Activated CD8-positive, alpha-beta memory T cell treated with anti-CD3 and anti-CD28 coated beads for 36 hours (primary cell): ENCODE results near the gene LENG9. TPM values are rescaled to one million over a fixed set of nuclear protein-coding genes. Genes with fewer than 3 reads are reported as not detected.

Source experiments
- CTCF ChIA-PET: fragments of 350-600 bp; sonication (Branson Sonifier 250); formaldehyde crosslinking; loops from one replicate; lab custom pipeline; 2021; ENCODE audit warnings: antibody characterized with exemption; lab: Charles Lee
- POLR2A ChIA-PET: fragments of 350-600 bp; sonication (Branson Sonifier 250); formaldehyde crosslinking; loops from one replicate; lab custom pipeline; 2021; ENCODE audit warnings: antibody characterized with exemption; lab: Charles Lee
- total RNA-seq, 2 experiments: library from RNA; stranded (reverse); gene quantifications; one replicate each; pipeline ENCODE4 v1.2.3, GENCODE V29; 2021

Gene LENG9
- total RNA-seq, 2 experiments from 2014 or later = 4.3 to 4.4 TPM

DNA sequence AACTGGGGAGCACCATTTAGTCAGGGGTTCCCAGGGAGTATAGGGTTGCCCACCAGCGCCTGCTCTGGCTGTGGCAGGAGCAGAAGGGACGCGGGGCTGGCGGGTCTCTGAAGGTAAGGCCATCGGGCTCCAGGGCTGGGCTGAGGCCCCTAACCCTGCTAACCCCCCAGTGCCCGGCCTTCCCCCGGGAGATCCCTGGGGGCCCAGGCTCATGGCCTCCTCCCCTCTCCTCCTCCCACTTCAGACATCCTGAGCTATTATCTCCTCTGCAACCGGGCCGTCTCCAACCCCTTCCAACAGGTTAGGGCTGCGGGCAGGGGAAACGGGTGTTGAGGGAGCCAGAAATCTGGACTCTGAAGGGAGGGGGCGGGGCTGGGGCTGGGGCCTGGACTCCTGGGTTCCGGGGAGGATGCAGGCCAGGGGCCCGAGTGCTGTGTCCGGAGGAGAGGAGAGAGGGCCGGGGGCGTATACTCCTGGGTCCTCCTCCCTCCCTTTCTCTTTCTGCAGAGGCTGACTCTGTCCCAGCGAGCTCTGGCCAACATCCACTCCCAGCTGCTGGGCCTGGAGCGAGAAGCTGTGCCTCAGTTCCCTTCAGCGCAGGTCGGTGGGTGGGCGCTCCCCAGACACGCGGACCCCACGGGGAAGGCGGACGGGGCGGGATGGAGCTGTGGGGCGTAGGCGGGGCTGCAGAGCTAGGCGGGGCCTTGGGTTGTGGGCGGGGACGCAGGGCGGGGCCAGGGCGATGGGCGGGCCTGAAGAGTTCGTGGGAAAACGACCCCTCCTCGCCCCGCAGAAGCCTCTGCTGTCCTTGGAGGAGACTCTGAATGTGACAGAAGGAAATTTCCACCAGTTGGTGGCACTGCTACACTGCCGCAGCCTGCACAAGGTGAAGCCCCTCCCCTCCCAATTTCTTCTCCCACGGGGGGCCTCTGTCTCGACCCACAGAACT is 33.0 kb downstream of the LENG9 start:
- CTCF ChIA-PET = no interaction called here
- POLR2A ChIA-PET = no interaction called here

DNA sequence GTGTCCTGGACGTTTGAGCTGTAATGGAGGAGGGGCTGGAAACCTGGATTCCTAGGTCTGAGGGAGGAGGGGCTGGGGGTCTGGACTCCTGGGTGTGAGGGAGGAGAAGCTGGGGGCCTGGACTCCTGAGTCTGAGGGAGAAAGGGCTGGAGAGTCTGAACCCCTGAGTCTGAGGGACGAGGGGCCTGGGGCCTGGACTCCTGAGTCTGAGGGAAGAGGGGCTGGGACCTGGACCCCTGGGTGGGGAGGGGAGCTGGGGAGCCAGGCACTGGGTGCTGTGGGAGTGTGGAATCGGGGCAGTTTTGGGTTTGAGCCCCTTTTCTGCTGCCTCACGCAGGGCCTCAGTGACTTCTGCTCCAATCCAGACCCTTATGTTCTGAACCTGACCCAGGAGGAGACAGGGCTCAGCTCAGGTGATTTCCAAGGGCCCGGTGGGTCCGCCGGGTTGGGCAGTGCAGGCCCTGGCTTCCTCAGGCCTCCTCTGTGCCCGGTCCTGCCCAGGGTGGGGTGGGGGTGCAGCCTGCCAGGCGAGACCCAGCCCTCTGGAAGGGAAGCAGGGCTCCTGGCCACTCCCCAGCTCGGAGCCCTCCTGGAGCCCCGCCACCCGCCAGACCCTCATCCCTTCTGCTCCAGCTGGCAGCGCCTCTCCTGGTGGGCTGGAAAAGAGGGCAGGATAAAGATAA is 33.9 kb downstream of the LENG9 start:
- ChIA-PET POLR2A (no interaction called here), CTCF (no interaction called here)

DNA sequence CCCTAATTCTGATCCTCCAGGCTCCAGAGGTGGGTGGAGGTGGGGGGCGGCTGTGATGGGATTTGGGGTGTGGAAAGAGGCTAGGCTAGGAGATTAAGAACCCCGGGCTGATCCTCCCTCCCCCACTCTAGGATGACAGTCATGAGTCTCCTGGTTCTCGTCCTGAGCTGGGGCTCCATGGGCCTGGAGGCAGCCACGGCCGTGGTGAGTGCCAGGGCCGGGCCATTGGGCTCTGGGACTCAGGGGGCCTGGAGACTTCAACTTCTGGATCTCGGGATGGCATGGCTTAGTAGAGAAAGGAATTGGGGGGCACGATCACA is 34.4 kb downstream of the LENG9 start:
- ChIA-PET CTCF (interaction anchor here (1.0 kb wide), 1 partner anchor 9 kb away, joined by 3 read pairs; no protein-coding TSS in a partner anchor), POLR2A (no interaction called here)

- CTCF ChIA-PET = interaction anchor here (1.0 kb wide), 1 partner anchor 9 kb away, joined by 3 read pairs; no protein-coding TSS in a partner anchor
- POLR2A ChIA-PET = interaction anchor here (1.1 kb wide), 1 partner anchor 11 kb away, joined by 3 read pairs; no protein-coding TSS in a partner anchor
These were observed 35.0 kb downstream of the LENG9 start for GRCh38 chr19:54428323-54429175.

GRCh38 chr19:54427586-54427985 is 36.0 kb downstream of the LENG9 start:
- ChIA-PET POLR2A (interaction anchor here (0.6 to 1.1 kb wide), 2 partner anchors 11 to 12 kb away, joined by 3 to 5 read pairs; no protein-coding TSS in a partner anchor), CTCF (no interaction called here)

DNA sequence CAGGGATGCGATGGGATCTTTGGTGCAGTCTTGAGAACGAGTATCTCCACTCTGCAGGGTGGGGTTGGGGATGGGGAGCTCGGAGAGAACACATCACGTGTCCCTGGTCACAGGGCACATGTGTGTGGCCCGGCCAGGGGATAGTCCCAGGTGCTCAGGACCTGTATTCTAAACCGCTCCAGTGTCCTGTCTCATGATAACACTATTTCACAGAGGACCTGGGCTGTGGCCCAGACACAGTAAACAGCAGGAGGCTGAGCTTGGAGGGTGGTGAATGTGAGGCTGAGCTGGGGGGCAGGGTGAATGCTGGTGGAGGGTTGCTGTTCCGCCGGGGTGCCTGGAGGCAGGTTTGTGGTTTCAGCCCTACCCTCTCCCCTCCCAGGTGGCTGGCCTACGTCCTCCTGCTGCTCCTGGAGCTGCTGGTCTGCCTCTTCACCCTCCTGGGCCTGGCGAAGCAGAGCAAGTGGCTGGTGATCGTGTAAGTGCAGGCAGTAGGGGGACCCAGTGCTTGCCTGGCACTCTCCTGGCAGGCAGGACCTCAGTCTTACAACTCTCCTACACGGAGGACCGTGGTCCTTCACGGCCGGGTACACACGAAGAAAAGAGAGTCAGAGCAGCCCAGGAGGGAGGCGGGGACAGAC is 37.2 kb downstream of the LENG9 start:
- CTCF ChIA-PET = no interaction called here
- POLR2A ChIA-PET = no interaction called here

GRCh38 chr19:54425382-54425723 is 38.2 kb downstream of the LENG9 start:
- ChIA-PET CTCF (interaction anchor here (2.1 kb wide), 1 partner anchor 13 kb away, joined by 5 read pairs; no protein-coding TSS in a partner anchor), POLR2A (no interaction called here)

GRCh38 chr19:54424660-54425381 is 38.8 kb downstream of the LENG9 start:
- ChIA-PET CTCF (interaction anchor here (2.1 kb wide), 1 partner anchor 14 kb away, joined by 5 read pairs; no protein-coding TSS in a partner anchor), POLR2A (no interaction called here)

GRCh38 chr19:54424201-54424600 is 39.4 kb downstream of the LENG9 start:
- ChIA-PET CTCF (interaction anchor here (1.0 to 2.1 kb wide), 2 partner anchors 14 to 16 kb away, joined by 3 to 5 read pairs; no protein-coding TSS in a partner anchor), POLR2A (no interaction called here)

- POLR2A ChIA-PET = no interaction called here
These were observed 41.4 kb downstream of the LENG9 start for GRCh38 chr19:54422136-54422535.

DNA sequence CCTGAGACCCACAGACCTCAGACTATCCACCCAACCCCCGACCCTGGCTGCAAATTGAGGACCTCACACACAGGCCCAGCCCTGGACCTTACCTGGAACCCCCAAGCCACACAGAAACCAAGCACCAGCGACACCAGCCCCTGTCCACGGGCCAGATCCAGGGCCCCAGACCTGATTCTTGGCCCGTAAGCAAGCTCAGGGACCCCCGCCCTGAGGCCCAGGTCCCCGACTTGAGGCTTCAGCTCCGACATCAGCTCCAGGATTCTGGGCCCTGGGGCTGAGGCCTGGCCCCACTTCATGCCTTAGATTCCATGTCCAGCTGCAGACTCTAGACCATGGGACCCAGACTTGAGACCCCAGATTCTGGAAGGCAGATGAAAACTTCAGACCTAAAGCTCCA is 42.1 kb downstream of the LENG9 start:
- CTCF ChIA-PET = interaction anchor here (1.3 kb wide), 1 partner anchor 11 kb away, joined by 3 read pairs; no protein-coding TSS in a partner anchor

More at GRCh38 chr19:54422136-54422535, 41.4 kb downstream of the LENG9 start:
- CTCF ChIA-PET = interaction anchor here (0.7 to 1.3 kb wide), 2 partner anchors 11 to 12 kb away, joined by 3 read pairs; no protein-coding TSS in a partner anchor

GRCh38 chr19:54421169-54421516 is 42.4 kb downstream of the LENG9 start:
- ChIA-PET CTCF (interaction anchor here (1.3 kb wide), 1 partner anchor 12 kb away, joined by 3 read pairs; no protein-coding TSS in a partner anchor), POLR2A (no interaction called here)

More for the DNA sequence above, 42.1 kb downstream of the LENG9 start:
- POLR2A ChIA-PET = no interaction called here

DNA sequence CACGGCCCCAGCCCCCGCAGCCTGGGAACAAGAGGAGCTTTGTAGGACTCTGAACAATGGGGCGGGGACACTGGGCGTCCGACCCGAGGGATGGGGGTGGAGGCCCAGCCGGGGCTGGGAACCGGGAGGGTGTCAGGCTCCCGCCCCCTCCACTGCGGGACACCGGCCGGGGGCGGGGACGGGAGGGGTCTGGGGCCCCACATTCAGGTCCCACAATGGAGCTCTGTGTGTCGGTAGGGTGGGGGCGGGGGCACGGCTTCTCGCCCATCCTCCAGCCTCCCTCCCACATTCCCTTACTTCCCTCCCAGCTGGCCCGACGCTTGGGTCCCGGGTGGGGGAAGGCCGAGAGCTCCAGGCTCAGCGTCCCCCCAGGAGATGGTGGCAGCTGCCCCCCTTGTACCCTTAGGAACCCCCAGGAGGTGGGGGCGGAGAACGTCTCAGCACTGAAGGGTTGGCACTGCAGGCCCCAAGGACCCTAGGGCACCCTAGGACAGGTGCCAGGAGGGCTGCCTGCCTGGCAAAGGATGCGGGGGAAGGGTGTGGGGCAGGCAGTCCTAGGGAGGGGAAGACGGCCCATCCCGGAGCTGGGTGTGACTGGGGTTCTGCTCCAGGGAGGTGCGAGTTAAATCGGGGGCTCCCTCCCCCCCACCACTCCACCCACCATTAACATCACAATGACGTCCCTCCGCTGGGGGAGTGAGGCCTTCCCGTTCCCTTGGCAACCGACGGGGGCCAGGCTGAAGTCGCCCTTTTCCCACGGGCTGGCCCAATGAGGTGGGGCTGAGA is 43.0 kb downstream of the LENG9 start:
- POLR2A ChIA-PET = no interaction called here
- CTCF ChIA-PET = no interaction called here

DNA sequence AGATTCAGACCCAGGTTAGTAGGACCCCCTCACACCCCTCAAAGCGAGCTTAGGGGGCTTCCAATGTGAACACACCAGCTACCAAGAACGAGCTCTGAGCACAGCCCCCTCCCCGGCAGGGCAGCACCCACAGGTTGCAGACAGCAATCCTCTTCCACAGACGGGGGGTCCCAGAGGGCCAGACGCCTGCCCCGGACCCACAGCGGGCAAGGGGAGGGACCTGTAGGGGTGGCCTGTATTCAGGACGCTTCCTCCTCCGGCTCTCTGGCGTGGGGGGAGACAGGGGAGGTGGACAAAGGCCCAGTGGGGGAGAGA is 43.6 kb downstream of the LENG9 start:
- POLR2A ChIA-PET = no interaction called here

DNA sequence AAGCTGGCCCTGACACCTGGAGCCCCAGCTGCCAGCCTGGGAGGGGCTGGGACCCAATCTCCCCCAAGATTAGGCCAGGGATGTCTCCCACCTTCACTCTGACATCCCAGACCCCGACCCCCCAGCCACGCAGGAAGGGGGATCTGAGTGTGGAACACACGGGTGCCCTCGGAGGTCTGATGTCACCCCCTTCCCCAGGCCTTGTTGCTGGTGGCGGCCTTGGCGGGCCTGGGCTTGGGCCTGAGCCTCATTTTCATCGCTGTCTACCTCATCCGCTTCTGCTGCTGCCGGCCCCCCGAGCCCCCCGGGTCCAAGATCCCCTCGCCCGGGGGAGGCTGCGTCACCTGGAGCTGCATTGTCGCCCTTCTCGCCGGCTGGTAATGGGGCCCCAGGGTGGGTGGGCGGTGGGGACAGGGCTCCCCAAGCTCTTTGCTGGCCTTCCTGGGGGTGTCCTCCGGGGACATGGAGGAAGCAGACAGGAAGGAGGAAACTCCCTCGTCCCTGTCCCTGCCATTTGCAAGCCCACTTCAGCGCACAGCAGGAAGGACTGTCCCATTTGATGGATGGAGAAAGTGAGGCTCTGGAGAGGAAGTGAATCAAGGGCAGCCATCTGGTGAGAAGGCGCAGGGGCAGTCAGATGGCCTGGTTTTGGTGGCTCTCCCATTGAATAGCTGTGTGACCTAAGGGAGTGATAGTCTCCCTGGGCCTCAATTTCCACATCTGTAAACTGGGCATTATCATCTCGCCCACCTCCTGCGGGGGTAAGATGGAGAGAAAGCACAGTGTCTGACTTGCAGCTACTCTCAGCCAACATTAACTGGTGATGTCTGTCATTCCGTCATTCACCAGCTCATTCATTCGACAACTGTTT is 44.4 kb downstream of the LENG9 start:
- POLR2A ChIA-PET = no interaction called here
- CTCF ChIA-PET = no interaction called here

More for the DNA sequence above, 43.6 kb downstream of the LENG9 start:
- CTCF ChIA-PET = no interaction called here
